Adrenal gland (tissue), 5 donors: Measurements from ENCODE around the gene ZHX3.

Experiments used
- CTCF ChIP-seq, 6 experiments: fragments of 450-650 bp in 4 of 6; fragments of 200-600 bp in 2 of 6; sonication (generic) in 1 of 6; IDR thresholded peaks; 1 replicate in 5 of 6; 2 replicates in 1 of 6; pipeline versions ENCODE4 v1.5.1 to v1.8.0; 2016 to 2021; ENCODE audit warnings: antibody characterized with exemption in 6 of 6, mild to moderate bottlenecking in 2 of 6, moderate library complexity in 1 of 6
- POLR2A ChIP-seq, 2 donors: fragments of 450-650 bp; IDR thresholded peaks; one replicate each; pipeline ENCODE4 v1.6.1; 2017; ENCODE audit warnings: antibody characterized with exemption in 2 of 2, mild to moderate bottlenecking in 2 of 2, moderate library complexity in 1 of 2
- donor health status: DM: no; HTN: no; CAD: no.

- no peak for TF ChIP-seq POLR2A (IDR thresholded peaks at IDR 0.05)
- no peak for TF ChIP-seq CTCF (IDR thresholded peaks at IDR 0.05)
These were observed 43.6 kb upstream of the ZHX3 start for GRCh38 chr20:41360831-41361756.
